GM18502 (cell line): ENCODE data around the gene LMNA.
A peak's percentile ranks its signal among the peaks of the same experiment; 100 is the strongest.
"Not testable (repeated sequence)": the region's sequence is repeated elsewhere in the genome, so short reads cannot be mapped to it uniquely, and the experiment has no call there.

Source experiments
- ATAC-seq: cut with Tn5 transposase; IDR thresholded peaks from one replicate; pipeline ENCODE4 v1.9.1; 2021; ENCODE audit warnings: mild to moderate bottlenecking; ENCODE audit not compliant: unreplicated experiment, poor library complexity

The LMNA gene

DNA sequence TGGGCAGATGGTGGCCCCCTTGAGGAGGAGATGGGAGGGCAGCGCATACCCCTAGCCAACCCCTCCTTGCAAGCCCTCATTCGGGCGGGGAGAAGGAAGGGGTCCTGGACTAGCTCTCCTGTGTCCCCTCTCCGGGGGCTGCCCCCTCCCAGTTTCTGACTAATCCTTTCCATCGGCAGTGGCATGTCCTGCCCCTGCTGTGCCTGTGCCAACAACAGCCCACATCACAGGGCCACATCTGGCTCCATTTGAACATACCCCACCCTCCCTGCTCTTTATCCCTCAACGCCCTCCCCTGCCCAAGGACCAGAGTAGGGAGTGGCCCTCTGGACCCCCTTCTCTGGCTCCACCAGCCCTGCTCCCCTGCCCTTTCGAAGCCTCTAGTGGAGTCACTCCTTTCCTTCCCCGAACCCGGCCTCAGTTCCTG lies 11.0 kb upstream of the LMNA start:
- ATAC-seq, result no peak

DNA sequence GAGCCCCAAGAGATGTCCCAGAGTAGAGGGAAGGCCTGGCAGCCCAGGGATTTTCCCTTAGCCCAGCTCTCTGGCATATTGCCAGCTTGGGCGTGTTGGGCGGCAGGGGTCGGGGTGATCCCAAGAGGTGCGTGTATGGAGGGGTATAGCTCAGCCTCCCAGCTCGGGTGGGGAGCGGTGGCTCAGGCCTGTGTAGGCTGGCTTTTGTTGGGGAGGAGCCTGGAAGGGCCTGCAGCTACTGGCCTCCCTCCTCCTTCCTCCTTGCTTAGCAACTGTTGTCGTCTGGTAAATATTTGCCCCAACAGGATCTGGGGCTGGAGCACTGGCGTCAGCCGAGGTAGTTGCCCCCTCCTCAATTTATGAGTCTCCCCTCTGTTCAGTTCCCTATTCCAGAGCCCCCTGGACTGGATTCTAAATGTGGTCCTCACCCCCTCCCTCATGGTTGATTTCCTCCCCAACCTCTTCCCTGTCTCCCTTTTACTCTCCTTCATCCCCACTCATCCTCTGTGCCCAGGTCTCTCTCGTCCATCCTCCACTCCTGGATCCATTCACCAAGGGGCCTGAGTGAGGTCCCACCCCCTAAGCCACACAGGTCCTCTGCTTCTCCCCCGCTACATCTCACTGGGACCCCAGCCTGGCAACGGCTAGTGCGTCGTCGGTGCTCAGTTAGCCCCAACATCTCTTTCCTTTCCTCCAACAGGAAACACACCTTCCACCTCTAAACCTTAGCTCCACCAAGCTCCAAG lies 10.3 kb upstream of the LMNA start:
- ATAC-seq, result no peak

DNA sequence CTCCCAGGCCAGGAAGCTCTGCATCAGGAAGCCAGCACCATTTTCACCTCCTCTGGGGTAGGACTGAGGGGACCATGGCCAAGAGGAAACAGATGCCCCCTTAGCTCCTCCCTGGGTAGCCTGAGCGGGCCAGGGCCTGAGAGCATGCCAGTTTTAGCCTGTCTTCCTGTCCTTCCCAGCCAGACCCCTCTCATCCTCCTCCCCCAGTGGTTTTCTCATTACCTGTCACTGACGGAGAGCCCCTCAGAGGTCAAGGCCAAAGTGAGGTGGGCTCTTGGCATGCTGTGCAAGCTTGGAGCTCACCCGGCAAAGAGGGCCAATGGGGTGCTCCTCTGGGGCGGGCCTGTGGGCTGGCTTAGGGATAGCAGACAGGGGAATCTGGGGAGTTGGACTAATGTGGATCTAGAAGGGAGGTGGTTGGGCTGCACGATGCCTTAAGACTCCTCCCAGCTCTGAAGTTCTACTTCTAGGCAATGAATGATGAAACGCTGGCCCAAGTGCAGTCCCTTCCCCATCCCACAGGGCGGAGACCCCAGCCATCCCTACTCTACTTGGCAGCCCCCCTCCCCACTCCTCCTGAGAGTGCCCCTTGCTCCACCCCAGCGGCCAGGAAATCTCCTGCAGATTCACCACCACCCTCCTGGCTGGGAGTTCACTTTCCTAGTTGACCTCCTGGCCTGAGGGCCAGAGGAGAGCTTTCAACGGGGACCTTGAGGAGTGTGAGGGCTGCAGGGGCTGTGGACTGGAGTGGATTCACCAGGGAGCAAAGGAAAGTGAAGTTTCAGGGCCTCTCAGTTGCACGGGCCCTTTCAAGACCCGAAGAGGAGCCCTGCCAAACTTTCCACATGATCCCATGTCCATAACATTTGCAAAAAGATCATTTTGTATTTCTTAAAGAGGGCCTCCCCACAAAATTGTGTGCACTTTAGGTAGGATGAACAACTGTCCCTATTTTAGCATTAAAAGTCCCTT lies 9.4 kb upstream of the LMNA start:
- ATAC-seq, result no peak

DNA sequence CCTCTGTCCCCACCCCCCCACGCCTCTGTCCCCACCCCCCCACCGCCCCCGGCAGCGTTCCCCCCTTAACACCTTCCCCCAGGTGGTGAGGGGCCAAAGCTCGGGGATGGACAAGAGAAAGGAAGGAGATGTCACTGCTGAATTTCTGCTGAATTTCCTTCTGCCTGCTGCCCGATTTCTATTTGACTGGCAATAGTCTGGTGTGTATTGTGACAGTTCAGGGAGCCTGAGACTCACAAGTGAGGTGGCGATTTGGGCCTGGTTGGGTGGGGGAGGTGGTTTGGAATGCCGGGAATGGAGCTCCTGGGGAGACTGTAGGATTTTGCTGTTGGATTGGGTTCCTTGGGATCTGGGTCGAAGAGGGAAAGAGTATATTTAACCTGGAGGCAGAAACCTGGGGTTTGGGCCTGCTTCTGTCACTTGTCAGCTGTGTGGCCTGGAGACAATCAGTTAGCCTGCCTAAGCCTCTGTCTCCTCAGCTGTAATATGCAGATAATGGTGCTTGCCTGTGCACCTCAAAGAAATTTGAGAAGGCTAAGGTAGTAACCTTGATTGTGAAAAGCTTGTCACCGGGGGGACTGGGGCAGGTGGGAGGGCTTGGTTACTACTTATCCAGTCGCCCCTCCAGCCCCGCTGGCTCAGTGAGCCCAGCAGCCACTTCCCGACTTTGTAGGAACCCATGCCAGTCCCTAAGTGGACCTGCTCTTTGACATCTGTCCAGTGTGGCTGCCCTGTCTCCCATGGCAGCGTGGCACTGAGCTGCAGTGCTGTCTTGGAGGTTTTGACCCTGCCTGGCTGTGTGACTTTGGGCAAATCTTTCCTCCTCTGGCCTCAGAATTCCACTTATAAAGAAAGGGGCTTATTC lies 7.7 kb upstream of the LMNA start:
- ATAC-seq, result no peak

DNA sequence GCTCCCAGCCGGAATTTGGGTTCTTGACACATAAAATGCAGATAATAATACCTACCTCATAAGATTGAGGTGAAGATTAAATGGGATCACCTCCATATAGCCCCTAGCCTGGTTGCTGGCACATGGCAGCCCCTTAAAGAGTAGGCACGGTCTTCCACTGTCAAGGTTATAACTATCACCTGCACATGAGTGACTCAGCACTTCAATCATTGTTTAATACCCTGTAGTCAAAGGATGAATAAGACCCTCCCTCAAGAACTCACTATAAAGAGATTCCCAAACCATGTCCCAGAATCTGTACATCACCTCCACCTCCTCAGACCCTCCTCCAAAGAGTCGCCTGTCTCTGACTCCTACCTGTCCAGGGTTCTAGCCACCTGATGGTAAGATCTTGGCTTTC lies 6.5 kb upstream of the LMNA start:
- no peak for ATAC-seq

DNA sequence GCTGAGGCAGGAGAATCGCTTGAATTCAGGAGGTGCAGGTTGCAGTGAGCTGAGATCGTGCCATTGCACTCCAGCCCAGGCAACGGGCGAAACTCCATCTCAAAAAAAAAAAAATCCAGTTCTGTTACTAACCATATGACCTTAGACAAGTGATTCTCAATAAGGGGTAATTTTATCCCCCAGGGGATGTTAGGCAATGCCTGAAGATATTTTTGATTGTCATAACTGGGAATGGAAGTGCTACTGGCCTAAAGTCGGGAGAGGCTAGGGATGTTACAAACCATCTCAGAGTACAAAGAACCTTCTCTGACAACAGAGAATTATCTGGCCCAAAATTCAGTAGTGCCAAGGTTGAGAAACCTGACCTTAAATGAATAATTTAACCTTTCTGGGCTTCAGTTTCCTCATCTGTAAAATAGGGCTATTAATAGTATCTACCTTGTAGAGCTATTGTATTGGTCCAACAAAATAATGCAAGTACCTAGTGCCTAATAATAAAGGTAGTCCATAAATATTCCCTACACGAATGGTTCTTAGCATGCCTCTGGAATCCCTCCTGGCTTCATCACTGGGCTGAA lies 5.8 kb upstream of the LMNA start:
- ATAC-seq, result no peak

DNA sequence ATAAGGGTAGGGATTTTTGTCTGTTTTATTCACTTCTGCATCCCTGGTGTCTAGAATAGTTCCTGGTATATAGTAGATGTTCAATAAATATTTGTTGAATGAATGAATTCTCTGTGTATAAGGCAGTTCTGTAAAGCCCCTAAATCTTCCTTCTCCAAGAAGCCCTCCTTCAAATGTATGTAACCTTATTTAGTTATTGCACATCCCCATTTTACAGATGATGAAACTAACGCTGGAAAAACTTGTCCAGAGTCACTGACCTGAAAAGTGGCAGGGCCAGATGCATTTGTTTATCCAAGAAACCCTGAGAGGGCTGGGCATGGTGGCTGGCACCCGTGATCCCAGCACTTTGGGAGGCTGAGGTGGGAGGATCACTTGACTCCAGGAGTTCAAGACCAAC lies 4.3 kb upstream of the LMNA start:
- no peak for ATAC-seq

DNA sequence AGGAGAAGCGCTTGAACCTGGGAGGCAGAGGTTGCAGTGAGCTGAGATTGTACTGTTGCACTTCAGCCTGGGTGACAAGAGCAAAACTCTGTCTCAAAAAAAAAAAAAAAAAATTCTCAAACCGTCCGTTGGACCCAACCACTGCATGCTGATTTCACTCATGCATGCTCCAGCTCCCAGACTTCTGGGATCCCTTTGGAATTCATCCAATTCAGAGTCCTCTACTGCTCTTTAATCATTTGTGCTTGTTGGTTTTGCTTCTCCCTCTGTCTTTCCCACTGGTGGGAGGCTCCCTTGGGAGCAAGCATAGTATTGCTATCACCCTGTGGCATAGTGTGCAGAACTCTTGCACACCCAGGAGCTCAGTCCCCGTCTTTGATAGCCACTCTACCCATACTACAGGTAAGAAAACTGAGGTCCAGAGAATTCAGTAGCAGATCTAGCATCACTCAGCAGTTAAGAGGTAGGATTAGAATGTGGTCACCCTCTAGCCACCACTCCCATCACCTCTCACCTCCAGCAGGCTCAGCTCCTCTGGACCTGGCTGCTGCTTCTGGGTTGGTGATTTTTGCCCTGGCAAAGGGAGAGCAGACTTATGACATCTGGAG lies 3.1 kb upstream of the LMNA start:
- no peak for ATAC-seq

DNA sequence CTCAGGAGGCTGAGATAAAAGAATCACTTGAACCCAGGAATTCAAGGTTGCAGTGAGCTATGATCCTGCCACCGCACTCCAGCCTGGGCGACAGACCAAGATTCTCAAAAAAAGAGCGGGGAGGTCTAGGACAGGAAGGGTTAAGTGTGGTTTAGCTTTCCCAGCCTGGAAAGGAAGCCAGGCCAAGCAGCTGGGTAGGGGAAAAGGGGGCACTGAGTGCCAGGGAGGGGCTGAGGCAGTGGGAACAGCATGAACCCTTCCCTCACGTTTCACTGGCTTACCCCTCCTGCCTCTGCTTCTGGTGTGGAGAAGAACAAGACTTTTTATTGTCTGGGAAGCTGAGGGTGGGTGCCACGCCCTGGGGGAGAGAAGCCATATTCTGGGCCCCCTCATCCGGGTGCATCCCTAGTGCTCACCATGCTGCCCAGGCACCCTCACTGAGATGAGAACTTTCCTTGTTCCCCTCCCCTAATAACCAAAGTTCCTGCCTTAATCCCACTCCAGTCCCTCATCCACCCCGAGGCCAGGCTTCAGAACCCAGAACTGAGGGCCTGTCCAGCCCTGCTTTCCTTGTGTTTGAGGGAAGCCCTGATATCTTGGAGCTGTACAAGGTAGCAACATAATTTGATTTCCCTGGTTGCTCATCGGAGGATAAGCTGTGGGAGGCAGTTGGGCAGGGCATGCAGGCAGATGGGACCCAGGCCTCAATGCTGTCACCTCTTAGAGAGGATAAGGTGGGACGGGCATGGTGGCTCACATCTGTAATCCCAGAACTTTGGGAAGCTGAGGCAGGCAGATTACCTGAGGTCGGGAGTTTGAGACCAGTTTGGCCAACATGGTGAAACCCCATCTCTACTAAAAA lies 2.0 kb upstream of the LMNA start:
- ATAC-seq, result no peak

DNA sequence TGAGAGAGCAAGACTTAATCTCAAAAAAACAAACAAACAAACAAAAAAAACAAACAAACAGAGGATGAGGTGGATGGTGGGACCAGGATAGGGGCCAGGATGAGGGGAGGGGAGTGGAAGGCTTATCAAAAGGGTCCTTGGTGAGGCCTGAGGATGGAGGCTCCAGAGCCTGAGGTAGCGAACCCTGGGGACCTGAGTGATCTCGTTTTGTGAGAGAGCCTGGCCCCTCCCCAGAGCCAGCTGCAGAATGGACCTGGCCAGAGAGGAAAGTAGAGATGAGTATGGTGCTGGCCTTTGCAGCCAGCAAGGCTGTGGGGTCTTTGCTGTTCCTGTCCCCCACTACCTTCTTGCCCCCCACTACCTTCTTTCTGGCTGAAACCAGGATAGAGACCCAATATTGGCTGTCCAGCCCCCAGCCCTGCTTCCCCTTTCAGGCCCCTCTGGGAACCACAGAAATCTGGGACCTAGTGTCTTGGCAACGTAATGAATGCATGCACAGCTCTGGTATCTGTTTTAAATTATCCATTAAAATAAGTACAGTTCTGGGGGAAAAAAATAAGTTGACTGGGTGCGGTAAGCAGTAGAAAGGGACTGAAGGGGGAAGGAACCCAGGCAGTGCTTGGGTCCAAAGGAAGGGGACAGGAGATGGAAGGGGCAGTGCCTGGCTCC lies 1.1 kb upstream of the LMNA start:
- no peak for ATAC-seq

DNA sequence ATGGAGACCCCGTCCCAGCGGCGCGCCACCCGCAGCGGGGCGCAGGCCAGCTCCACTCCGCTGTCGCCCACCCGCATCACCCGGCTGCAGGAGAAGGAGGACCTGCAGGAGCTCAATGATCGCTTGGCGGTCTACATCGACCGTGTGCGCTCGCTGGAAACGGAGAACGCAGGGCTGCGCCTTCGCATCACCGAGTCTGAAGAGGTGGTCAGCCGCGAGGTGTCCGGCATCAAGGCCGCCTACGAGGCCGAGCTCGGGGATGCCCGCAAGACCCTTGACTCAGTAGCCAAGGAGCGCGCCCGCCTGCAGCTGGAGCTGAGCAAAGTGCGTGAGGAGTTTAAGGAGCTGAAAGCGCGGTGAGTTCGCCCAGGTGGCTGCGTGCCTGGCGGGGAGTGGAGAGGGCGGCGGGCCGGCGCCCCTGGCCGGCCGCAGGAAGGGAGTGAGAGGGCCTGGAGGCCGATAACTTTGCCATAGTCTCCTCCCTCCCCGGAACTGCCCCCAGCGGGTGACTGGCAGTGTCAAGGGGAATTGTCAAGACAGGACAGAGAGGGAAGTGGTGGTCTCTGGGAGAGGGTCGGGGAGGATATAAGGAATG lies 505 bp downstream of the LMNA start:
- peak; percentile 10 for ATAC-seq

DNA sequence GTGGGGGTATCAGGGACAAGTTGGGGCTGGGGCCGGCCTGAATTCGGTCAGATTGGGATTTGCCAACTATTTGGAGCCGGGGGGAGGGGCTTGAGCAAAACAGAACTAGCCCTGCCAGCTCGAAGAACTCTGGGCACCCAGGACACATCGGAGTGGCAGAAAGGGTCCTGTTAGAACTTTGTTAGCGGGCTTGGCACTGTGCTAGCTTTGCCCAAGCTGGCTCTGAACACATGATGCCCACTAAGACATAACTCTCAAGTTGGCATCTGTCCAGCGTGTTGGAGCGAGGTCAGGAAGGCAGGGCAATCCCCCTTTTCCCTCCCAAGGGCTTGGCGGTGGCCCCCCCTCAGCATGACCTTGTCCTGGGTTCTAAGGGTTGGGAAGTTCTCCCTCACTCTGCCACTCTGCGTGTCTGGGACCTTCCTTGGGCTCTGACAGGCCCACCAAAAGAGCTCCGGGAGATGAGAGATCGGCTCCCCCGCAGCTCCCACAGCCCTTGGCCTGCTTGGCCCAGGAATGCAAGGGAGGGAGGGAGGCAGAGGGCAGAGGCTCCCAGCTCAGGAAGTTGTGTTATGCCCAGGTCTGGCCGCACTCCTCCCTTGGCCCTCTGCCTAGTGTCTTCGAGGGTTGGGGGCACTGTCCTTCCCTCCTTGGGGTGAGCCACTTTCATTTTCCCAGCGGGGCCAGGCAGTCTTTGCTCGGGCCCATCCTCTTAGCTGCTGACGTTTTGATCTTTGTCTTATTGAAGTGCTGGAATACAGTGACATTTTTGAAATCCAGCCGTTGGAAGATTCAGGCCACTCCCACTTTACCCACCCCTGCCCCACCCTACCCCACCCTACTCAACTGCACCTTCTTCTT lies 1.2 kb downstream of the LMNA start:
- no peak for ATAC-seq

DNA sequence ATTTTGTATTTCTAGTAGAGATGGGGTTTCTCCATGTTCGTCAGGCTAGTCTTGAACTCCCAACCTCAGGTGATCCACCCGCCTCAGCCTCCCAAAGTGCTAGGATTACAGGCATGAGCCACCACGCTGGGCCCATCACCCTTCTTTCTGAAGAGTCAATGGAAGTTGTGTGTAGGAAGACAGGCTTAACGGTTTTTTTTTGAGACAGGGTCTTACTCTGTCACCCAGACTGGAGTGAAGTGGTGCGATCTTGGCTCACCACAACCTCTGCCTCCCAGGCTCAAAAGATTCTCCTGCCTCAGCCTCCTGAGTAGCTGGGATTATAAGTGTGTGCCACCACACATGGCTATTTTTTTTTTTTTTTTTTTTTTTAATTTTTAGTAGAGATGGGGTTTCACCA lies 2.2 kb downstream of the LMNA start:
- not testable (repeated sequence) for ATAC-seq

DNA sequence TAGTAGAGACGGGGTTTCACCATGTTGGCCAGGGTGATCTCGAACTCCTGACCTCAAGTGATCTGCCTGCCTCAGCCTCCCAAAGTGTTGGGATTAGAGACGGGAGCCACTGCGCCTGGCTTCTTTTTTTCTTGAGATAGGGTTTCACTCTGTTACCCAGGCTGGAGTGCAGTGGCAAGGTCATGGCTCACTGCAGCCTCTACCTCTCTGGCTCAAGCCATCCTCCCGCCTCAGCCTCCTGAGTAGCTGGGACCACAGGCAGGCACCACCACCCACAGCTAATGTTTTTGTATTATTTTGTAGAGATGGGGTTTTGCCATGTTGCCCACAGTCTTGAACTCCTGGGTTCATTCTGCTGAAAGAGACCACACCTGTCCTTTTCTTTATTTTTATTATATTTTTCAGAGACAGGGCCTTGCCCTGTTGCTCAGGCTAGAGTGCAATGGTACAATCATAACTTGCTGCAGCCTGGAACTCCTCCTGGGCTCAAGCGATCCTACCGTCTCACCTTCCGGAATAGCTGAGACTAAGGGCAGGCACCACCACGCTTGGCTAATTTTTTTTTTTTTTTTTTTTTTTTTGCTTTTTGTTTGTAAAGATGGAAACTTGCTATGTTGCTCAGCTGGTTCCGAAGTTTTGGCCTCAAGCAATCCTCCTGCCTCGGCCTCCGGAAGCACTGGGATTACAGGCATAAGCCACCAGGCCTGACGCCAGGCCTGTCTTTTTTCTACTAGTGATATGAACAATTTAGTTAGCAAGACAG lies 3.1 kb downstream of the LMNA start:
- ATAC-seq, result no peak

DNA sequence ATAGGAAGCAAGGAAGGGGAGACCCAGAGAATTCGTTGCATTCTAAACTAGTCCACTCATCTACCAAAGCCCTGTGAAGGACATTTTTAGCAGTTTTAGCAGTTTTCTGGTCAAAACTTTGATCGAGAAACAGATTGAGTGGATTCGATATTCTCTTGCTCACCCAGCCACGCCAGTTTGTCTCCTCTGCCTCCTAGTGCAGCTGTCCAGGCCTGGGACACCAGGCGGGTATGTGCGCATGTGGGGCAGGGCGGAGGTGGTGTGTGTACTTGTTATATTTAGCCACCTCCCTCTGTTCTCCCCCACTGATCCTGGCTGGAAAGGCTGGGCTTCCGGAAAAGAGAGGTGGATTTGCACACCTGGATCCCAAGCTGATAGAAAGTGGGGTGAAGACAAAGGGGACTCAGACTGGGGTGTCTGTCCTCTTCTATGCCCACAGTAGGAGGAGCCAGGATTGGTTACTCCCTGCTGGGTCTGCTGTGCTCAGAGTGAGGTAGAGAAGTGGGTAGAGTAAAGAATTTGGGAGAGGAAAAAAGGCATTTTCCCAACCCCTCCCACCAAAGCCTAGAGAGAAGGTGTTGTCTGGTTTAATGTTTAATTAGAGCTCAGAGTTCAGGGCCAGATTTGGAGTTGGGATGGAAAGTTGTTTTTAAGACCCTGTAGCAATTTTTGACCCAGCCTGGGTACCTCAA lies 3.8 kb downstream of the LMNA start:
- ATAC-seq, result no peak
